HG02763 (cell line): ENCODE results near the gene CAST.

ENCODE experiments used
- ATAC-seq: cut with Tn5 transposase; IDR thresholded peaks from one replicate; pipeline ENCODE4 v1.9.1; 2021; ENCODE audit warnings: mild to moderate bottlenecking, moderate library complexity; ENCODE audit not compliant: unreplicated experiment

The CAST gene

DNA sequence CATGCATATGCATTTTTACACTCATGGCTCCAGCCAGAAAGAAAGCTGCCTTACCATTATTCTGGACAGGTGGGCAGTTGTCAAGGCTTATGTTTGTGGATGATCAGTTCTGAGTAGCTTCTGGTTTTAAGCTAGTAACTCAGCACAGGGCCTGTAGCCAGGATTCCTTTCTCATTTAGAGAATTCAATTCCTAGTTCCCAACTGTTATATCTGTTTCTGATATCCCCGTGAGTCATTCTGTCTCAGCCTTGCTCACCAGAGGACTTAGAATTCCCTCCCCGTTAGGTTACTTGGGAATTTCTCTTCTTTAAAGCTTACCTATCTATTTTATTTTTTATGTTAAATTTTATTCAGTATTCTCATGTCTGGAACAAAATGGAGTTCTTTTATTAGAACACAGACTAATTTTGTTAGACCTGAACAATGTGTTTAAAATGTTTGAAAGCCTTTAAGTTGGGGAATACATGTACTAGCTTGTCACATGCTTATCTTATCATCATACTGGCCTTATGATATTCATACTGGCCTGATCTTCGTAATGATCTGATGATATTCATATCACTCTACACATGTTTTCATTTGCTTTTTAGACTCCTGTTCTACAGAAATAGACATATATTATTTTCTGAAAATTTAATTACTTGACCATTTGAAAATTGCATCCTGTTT is 47.1 kb downstream of the CAST start:
- no peak for ATAC-seq

DNA sequence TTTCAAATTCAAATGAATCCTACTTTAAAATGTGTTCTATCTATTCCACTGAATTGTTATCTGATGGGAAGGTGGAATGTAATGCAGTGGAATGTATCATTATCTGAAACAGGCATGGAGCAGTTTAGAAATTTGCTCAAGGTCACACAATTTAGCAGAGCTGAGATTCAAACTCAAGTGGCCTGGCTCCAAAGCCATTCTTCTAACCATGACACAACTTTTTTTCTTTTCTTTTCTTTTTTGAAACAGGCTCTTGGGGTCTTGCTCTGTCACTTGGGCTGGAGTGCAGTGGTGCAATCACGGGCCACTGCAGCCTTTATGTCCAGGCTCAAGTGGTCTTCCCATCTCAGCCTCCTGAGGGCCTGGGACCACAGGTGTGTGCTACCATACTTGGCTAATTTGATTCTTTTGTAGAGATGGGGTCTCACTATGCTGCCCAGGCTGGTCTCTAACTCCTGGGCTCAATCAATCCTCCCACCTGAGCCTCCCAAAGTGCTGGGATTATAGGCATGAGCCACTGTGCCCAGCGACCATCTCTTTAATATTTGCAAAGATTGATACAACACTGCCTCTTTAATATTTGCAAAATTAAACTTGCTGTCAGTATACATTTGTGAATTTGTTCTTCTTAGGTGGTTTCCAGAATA is 50.0 kb downstream of the CAST start:
- ATAC-seq: no peak

DNA sequence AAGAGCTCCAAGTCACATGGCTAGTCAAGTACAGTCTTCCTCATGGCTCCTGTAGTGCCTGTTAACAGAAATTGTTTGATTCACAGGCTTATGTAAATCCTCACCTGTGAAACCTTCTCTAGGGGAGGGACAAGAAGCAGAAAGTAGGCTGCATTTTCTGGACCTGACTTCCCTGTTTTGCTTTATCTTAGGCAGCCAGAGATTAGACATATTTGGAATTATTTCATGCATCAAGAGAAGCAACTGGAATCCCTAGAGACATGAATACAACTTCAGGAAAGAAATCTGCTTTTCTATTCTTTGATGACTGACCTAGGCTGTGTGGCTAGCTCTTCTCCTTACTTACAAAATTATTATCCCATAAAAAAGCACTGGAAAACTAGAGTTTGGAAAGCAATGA is 52.3 kb downstream of the CAST start:
- ATAC-seq: no peak

DNA sequence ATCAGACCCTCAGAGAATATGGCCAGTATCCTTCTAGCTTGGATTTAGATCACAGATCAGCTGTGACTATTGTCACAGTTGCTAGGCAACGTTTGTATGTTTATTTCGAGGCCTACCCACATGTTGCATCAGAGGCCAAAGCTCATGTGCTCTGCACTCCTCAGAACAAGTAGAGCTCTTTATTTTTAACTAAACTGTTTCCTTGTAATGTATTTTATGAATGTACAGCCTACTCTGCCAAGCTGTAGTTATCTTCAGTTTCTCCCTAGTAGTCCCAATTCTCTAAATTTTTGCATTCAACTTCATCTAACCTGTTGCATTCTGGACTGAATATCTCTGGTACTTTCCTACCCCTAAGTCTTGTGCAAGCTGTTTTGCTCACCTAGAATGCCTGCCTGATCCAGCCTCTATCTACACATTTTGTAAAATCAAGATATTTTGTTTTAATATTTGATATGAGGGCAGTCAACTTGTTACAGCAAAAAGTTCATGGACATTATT is 52.8 kb downstream of the CAST start:
- no peak for ATAC-seq

DNA sequence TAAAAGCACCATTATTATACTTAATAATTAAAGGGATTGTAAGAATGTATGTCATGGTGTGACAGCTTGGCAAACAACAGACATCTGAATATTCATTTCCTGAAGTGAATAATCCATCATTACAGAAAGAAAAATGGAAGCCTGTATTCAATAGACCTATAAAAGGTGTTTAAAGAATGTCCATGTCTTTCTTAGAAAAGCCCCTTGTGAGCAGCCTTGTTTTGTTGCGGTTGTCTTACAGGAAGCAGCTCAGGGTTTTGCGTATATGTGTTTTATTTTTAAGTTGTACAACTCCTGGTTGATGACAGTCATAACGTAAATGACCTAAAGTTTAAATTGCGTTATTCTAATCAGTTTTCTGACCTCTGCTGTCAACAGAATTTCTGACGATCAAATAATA is 53.8 kb downstream of the CAST start:
- ATAC-seq: no peak

DNA sequence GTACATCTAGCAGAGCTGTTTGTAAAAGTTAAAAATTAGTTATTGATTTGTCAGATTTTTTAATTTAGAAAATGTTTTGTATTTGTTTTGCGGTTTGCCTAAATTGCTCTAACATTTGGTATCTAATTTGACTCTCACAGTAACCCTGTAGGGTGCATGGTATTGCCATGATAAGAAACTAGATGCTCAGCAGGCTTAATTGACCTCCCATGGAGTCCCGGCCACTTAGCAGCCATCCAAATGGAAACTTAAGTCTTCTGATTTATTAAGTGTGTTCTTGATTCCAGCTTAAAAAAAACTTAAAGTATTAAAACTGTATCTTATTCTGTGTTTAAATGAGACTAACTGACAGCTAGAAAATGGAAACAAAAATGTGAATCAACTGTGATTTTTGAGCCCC is 54.5 kb downstream of the CAST start:
- ATAC-seq: no peak

DNA sequence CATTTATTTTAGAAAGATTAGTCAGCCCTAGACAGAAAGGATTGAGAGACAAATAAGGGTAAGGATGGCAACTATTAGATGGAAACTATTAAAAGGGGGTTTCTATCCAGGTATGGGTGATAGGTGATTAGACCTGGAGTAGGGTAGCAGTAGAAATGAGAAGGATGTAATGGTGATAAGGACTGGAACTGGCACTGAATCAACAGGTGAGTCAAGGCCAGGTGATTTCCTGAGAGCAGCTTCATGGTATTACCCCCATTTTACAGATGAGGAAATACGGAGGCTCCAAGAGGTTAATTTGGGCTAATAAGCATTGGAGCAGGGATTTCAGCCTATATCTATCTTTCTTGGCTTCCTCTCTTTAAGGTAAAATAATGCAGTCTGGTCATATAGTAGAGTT is 55.7 kb downstream of the CAST start:
- ATAC-seq: no peak

DNA sequence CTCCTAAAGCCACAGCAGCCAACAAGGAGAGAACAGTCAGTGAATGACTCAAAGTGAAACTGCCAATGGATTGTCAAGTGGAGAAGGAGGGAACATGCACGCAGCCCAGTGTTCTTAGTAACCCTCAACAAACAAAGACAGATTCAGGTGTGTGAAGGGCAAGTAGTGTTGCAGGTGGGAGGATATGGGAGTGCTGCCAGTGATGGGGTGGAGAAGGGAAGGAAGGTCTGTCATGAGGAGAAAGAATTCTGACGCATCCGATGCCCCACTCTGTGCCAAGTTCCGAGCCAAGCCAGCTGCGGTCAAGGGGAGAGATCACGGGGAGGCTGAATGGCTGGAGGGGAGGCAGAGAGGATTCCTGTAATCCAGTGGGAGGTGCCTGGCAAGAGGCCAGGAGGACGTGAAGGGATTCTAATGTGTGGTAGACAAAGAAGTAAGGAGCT is 56.5 kb downstream of the CAST start:
- ATAC-seq: no peak

DNA sequence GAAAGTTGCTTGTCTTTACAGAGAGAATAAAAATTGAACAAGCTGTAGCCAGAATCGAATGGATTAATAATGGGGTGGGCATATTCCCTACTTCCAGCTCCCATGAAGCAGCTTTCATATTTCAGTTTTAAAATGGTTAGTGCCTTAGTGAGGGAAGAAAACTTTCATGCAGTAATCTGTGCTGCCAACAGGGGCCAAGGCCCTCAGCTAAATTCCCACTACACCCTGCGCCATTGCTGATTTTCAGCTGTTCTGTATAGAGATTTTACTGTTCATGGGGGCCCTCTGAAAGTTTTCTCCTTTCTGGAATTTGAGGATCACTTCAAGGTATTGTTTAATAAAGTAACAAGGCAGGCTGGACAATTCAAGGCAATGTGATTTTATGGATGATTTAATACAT is 58.2 kb downstream of the CAST start:
- ATAC-seq: no peak

DNA sequence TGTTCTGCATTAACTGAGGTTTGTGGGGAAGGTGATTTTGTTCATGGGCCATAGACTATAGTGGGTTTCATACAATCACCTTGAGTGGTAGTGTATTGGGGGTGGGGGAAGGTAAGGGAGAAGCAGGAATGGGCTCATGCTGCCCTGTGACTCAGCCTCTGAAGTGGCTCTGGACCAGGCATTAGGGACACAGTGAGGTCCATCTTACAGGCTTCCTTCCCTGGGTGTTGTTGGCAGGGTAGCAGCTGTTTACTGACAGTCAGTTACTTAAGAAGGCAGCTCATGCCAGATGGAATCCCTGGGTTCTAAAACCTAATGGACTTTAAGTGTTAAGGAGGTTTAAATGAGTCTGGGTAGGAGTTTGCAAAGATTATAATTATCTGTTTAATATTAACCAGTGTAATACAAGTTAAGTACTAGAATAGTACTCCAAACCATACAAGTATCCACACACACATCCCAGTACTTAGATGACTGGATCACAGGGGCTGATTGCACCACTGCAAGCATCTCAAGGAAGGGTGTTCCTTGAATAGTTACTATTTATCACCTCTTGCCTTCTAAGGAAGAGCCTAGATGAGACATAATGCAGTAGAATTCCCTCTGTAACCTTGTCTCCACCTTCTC is 59.3 kb downstream of the CAST start:
- no peak for ATAC-seq

DNA sequence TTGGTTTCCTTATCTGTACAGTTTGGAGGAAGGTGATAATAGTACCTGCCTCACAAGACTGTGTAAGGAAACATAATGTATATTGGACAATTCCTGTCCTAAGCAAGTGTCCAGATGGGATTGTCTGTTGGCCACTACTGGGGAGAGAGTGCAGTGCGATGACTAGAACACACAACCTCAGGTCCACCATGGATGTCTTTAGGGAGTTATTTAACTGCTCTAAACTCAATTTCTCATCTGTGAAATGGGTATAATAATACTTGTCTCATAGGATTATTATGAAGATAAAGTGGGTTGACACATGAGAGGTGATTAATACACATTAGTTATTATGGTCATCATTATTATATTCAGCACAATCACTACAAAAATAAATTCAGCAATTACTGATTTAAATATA is 63.1 kb downstream of the CAST start:
- no peak for ATAC-seq

DNA sequence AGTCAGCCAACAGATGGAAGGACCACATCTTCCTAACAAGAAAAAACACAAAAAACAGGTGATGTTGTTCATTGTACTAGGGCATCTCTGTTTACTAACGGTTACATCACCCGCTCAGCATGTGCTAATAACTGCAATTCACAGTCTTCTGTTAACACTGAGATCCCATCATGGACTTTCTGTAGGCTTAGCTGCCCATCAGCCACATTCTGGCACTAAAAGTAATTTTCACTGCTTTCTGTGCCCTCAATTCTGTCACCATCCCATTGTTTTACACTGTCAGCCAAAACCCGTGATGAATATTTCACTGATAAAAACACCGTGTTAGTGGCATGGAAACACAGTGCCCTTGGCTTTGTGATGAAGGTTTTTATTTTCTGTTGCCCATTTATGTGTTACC is 64.6 kb downstream of the CAST start:
- ATAC-seq: no peak

DNA sequence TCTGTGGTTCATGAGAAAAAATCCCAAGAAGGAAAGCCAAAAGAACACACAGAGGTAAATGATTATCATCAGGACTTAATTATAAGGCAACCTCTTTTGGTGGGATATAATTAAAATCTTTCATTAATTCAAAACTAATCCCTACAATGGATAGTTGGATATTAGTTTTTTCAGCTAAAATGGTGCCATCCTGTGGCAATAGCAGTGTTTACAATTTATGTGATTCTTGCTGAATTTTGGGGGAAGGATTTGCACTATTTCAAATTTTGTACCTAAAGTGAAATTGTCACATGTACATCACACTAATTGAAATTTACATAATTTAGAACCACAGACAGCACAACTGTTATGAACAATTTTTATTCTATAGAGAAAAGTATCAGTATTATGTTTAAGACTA is 67.0 kb downstream of the CAST start:
- ATAC-seq: no peak

DNA sequence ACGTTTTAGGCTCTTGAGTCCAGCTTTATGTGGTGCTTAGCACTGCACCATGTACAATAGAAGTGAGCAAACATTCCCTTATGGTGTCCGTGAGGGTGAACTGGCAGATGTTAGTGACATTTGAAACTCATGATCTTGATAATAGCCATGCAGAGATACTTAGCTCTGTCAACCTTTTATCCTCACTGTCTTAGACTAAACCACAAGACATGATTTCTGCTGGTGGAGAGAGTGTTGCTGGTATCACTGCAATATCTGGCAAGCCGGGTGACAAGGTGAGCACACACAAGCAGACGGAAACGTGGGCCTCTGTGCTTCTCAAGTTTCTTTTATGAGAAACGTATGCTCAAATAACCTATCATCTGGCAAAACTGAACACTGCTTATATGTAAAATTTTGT is 68.4 kb downstream of the CAST start:
- ATAC-seq: no peak

DNA sequence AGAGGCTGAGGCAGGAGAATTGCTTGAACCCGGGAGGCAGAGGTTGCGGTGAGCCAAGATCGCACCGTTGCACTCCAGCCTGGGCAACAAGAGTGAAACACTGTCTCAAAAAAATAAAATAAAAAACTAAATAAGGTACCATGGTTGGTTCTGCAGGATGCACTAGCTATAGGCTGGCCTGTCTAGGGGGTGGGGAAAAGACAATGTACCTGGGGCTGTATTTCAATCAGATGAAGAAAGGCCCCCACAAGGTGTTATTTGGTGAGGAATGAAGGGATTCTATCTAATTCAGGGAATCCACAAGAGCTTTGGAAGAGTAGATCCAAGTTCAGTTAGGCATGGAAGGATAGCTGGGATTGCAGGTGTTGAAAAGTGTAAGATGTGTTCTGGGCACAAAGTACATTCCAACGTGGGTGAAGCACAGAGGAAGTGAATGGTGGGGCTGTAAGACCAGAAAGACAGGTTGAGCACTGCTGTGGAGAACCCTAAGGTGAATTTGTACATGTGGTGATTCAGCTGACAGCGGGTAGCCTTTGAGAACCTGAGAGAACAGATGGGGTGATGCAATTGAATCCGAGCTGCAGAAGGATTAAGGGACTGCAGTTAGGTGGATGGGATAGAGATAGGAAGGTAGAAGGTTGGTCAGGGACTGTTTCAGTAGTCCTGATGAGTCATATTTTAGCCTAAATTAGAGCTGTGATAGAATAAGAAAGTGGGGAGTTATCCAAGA is 71.8 kb downstream of the CAST start:
- no peak for ATAC-seq

DNA sequence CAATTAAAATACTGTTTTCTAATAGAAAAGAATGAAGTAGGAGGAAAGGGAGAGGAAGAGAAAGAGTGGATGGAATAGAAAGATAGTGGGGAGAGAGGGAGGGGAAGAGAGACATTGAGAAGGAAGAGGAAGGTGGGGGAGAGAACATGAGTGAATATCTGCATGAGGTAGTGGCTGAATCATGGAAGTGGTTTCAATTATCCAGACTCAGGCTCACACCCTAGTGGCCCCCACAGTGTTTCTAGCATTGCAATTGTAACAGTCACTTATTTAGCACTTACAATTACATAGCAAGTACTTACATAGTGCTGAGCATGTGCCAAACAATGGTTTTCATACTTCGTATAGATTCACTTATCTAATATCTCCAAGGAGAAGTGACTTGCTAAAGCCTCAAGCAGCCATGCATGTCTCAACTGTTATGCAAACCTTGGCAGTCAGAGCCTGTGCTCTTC is 72.7 kb downstream of the CAST start:
- ATAC-seq: no peak

DNA sequence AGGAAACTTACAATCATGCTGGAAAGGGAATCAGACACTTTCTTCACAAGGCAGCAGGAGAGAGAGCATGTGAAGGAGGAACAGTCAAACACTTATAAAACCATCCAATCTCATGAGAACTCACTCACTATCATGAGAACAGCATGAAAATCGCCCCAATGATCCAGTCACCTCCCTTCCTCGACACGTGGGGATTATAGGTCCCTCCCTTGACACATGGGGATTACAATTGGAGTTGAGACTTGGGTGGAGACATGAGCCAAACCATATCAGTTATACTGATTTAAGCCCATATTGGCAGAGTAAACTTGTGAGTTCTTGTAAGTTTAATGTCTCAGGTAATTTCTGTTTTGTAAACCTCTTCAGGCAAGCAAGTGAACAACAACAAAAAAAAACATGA is 74.8 kb downstream of the CAST start:
- ATAC-seq: no peak

DNA sequence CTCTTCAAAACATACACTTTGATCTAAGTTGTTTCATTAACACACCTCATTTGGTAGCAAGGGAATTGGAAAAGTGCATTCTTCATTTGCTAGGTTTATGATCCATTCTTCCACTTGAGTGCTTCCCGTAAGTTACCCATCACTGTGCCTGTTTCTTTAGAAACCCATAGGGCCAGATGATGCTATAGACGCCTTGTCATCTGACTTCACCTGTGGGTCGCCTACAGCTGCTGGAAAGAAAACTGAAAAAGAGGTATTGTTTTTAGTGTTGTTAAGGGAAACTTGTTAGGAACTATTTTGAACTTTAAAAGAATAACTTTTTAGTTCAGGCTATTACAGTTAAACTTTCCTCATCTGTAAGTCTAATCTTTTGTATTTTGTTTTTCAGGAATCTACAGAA is 78.9 kb downstream of the CAST start:
- no peak for ATAC-seq

DNA sequence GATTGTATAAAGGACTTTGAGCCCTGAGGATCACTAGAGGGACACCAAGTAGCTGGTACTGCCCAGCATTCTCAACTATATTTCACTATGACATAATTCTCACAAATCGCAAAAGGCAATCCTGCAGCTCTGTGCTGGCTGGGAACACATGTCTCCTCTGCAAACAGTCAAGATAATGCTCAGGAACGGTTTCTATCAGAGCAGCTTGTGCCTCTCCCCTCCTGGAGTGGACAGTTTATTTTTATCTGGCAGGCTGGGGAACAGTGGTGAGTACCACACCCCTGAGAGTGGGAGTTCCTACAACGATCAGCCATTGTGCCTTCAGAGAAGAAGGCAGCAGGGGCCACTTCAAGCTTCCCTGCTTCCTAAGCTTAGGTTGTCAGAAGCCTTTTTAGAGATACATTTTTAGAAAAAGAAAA is 79.7 kb downstream of the CAST start:
- no peak for ATAC-seq

DNA sequence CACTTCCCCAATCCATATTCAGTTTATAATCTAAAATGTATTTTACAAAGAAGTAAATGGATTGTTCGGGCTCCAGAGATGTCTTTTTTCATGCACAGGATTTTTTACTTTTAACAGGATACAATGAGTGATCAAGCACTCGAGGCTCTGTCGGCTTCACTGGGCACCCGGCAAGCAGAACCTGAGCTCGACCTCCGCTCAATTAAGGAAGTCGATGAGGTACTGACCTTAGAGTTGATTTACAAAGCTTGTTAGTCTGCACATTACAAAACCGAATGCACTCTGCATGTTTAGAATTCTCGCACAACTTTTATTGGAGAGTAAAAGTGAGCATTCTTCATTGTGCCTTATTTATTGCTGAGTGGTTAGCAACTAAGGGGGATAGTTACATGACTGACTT is 80.4 kb downstream of the CAST start:
- ATAC-seq: no peak

DNA sequence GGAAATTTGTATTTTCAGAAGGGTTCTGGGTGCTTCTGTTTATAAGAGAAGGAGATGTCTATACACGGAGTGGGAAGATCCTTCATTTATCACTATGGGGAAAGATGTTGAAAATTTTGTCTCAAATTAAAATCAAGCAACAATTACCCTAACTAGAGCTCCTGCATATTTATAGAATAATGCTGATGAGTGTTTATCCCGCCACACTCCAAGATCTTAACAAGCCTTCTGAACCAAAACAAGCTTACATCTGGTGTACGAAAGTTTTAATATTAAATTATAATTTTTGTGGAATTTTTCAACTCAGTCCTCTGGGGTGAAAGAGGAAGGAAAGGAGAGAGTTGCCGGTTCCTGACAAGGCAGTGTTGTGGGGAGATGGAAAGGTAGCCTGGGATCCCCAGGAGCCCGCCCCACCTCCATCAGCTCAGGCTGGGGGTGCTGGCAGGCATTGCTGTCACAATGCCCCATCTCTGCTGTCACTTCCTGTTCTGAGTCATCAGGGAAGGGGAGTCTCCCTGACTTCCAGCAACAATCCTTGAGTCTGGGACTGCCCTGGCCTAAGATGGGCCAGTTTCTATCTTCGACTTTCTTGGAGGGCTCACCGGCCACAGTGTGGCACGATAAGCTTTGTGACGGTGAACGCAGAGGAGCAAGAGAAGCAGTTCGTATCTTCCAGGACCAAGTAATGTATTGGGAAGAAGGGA is 81.0 kb downstream of the CAST start:
- no peak for ATAC-seq
